Suprapubic skin (tissue), 4 donors: ENCODE results near the gene TTC21A. TPM values are rescaled to one million over a fixed set of nuclear protein-coding genes. Genes with fewer than 3 reads are reported as not detected.

Source experiments
- DNase-seq, 2 donors: peaks; one replicate each; pipeline ENCODE4 v3.0.0-alpha.2; 2019; ENCODE audit warnings: low spot score in 2 of 2
- H3K27ac ChIP-seq: fragments of 200-600 bp; sonication (generic); one replicate; pipeline ENCODE4 v1.5.1; 2019
- H3K27me3 ChIP-seq: fragments of 200-600 bp; sonication (generic); one replicate; pipeline ENCODE4 v1.5.1; 2019
- H3K36me3 ChIP-seq: fragments of 200-600 bp; sonication (generic); one replicate; pipeline ENCODE4 v1.5.1; 2019
- H3K4me1 ChIP-seq: fragments of 200-600 bp; sonication (generic); one replicate; pipeline ENCODE4 v1.5.1; 2019
- H3K4me3 ChIP-seq: fragments of 200-600 bp; sonication (generic); one replicate; pipeline ENCODE4 v1.5.1; 2019; ENCODE audit warnings: mild to moderate bottlenecking
- H3K9me3 ChIP-seq: fragments of 200-600 bp; sonication (generic); one replicate; pipeline ENCODE4 v1.5.1; 2019
- CTCF ChIP-seq, 2 donors: fragments of 200-600 bp in 1 of 2; fragments of 450-650 bp in 1 of 2; sonication (generic) in 1 of 2; IDR thresholded peaks; one replicate each; pipeline ENCODE4 v1.5.1; 2016 to 2019; ENCODE audit warnings: antibody characterized with exemption in 2 of 2, mild to moderate bottlenecking in 1 of 2, moderate library complexity in 1 of 2
- EP300 ChIP-seq: sonication (generic); formaldehyde crosslinking; IDR thresholded peaks from one replicate; pipeline ENCODE4 v1.6.1; 2017; ENCODE audit warnings: antibody characterized with exemption
- POLR2A ChIP-seq, 2 donors: fragments of 450-650 bp; IDR thresholded peaks; one replicate each; pipeline ENCODE4 v1.6.1; 2017; ENCODE audit warnings: antibody characterized with exemption in 2 of 2, mild to moderate bottlenecking in 2 of 2, moderate library complexity in 2 of 2
- POLR2AphosphoS5 ChIP-seq, 3 donors: sonication (generic); formaldehyde crosslinking; IDR thresholded peaks; one replicate each; pipeline ENCODE4 v1.6.1; 2017; ENCODE audit warnings: antibody characterized with exemption in 3 of 3
- WGBS: methylation state at CpG from one replicate; pipeline ENCODE4 v1.1.5; 2018; 5-methylcytosine and 5-hydroxymethylcytosine counted together
- total RNA-seq, 4 donors: library from RNA; depleted of rRNA; stranded (reverse); fragments of >200 nt; gene quantifications; one replicate each; pipeline ENCODE4 v1.1.0, GENCODE V29; 2016

The TTC21A gene
- total RNA-seq, 4 donors from 2014 or later: 1.2 to 11.0 (median 4.7) TPM

GRCh38 chr3:39124876-39125840, 17.7 kb downstream of the TTC21A start:
- H3K9me3 ChIP-seq: no peaks in the 10 kb centered on the region
- peaks cover 10% of the 10 kb centered on the region for H3K36me3 ChIP-seq
- no peak overlapping the region for H3K4me3 ChIP-seq
- no peaks in the 10 kb centered on the region for H3K27me3 ChIP-seq
- no peak overlapping the region for H3K27ac ChIP-seq
- no peak for DNase-seq
- no peak for TF ChIP-seq POLR2A (IDR thresholded peaks at IDR 0.05)
- TF ChIP-seq EP300: no peak
- TF ChIP-seq CTCF (IDR thresholded peaks at IDR 0.05): peak in 1 of 2 donors; percentile 27
- whole genome bisulfite sequencing: 69% methylated on average over 5 of the region's 5 CpGs
- peaks cover 3% of the 10 kb centered on the region for H3K4me1 ChIP-seq

GRCh38 chr3:39125841-39126500, 18.5 kb downstream of the TTC21A start:
- no peak for TF ChIP-seq POLR2AphosphoS5 (IDR thresholded peaks at IDR 0.05)
- TF ChIP-seq POLR2A (IDR thresholded peaks at IDR 0.05): no peak
- peaks cover 3% of the 10 kb centered on the region for H3K4me1 ChIP-seq
- no peaks in the 10 kb centered on the region for H3K9me3 ChIP-seq
- no peak for DNase-seq
- H3K36me3 ChIP-seq: peaks cover 5% of the 10 kb centered on the region
- no peaks in the 10 kb centered on the region for H3K27me3 ChIP-seq
- H3K4me3 ChIP-seq: no peak overlapping the region
- no peak overlapping the region for H3K27ac ChIP-seq
- 62% methylated on average over 12 of the region's 12 CpGs for whole genome bisulfite sequencing

GRCh38 chr3:39126532-39127071, 19.1 kb downstream of the TTC21A start:
- no peaks in the 10 kb centered on the region for H3K9me3 ChIP-seq
- H3K27me3 ChIP-seq: no peaks in the 10 kb centered on the region
- no peak for TF ChIP-seq POLR2A (IDR thresholded peaks at IDR 0.05)
- TF ChIP-seq CTCF (IDR thresholded peaks at IDR 0.05): peak in 1 of 2 donors; percentile 27
- no peak for TF ChIP-seq EP300
- TF ChIP-seq POLR2AphosphoS5 (IDR thresholded peaks at IDR 0.05): no peak
- H3K4me3 ChIP-seq: no peak overlapping the region
- 52% methylated on average over 6 of the region's 6 CpGs for WGBS
- H3K4me1 ChIP-seq: peaks cover 3% of the 10 kb centered on the region
- peaks cover 4% of the 10 kb centered on the region for H3K36me3 ChIP-seq
- no peak for DNase-seq
- H3K27ac ChIP-seq: no peak overlapping the region

- no peak for TF ChIP-seq POLR2A (IDR thresholded peaks at IDR 0.05)
- no peak for TF ChIP-seq EP300
- TF ChIP-seq POLR2AphosphoS5 (IDR thresholded peaks at IDR 0.05): no peak
- no peak for TF ChIP-seq CTCF (IDR thresholded peaks at IDR 0.05)
- H3K4me1 ChIP-seq: peaks cover 6% of the 10 kb centered on the region
- H3K4me3 ChIP-seq: no peak overlapping the region
- no peak overlapping the region for H3K27ac ChIP-seq
- DNase-seq: no peak
- 93% methylated on average over 6 of the region's 7 CpGs for WGBS
- peaks cover 4% of the 10 kb centered on the region for H3K36me3 ChIP-seq
- H3K27me3 ChIP-seq: no peaks in the 10 kb centered on the region
- no peaks in the 10 kb centered on the region for H3K9me3 ChIP-seq
Measured at GRCh38 chr3:39127269-39127907, 19.9 kb downstream of the TTC21A start.

GRCh38 chr3:39127908-39128304, 20.4 kb downstream of the TTC21A start:
- Histone ChIP-seq H3K4me3 (no peak overlapping the region), H3K27ac (no peak overlapping the region), H3K4me1 (peaks cover 11% of the 10 kb centered on the region), H3K27me3 (no peaks in the 10 kb centered on the region), H3K9me3 (no peaks in the 10 kb centered on the region), H3K36me3 (peaks cover 4% of the 10 kb centered on the region)
- no peak for DNase-seq
- TF ChIP-seq POLR2A (IDR thresholded peaks at IDR 0.05) (no peak), CTCF (IDR thresholded peaks at IDR 0.05) (no peak), POLR2AphosphoS5 (IDR thresholded peaks at IDR 0.05) (no peak), EP300 (no peak)
- 29% methylated on average over 1 of the region's 1 CpG for WGBS
